OCI-LY3 (cell line): Measurements from ENCODE around the gene MCUB.
A peak's percentile ranks its signal among the peaks of the same experiment; 100 is the strongest.

Experiments
- H2AFZ ChIP-seq: fragments of 200-600, 300-600 bp; shearing (Covaris generic); 2 replicates; pipeline ENCODE4 v1.6.0; 2014; ENCODE audit warnings: antibody characterized with exemption, low read depth, low read length
- H3K27ac ChIP-seq: fragments of 200-600, 300-600 bp; sonication (generic); 2 replicates; pipeline ENCODE4 v1.5.1; 2014; ENCODE audit warnings: mild to moderate bottlenecking, low read length, moderate library complexity, mixed read lengths
- H3K27me3 ChIP-seq: fragments of 200-600, 300-600 bp; sonication (generic); 2 replicates; pipeline ENCODE4 v1.6.1; 2014; ENCODE audit warnings: low read depth, low read length, mixed read lengths
- H3K36me3 ChIP-seq: fragments of 200-600, 300-600 bp; sonication (generic); replicated peaks from 2 replicates; pipeline ENCODE3; 2014; ENCODE audit warnings: low read depth, low read length, mixed read lengths
- H3K4me1 ChIP-seq: fragments of 300-600, 200-600 bp; sonication (generic); 2 replicates; pipeline ENCODE4 v1.6.1; 2014; ENCODE audit warnings: low read length, mixed read lengths
- H3K4me2 ChIP-seq: fragments of 200-600, 300-600 bp; sonication (generic); 2 replicates; pipeline ENCODE4 v1.6.1; 2014; ENCODE audit warnings: low read length, mixed read lengths
- H3K4me3 ChIP-seq: fragments of 300-600, 200-600 bp; sonication (generic); 2 replicates; pipeline ENCODE4 v1.5.1; 2014; ENCODE audit warnings: antibody characterized with exemption, mild to moderate bottlenecking, low read length, moderate library complexity
- H3K79me2 ChIP-seq: fragments of 300-600, 200-600 bp; shearing (Covaris generic); 2 replicates; pipeline ENCODE4 v1.6.1; 2014; ENCODE audit warnings: mild to moderate bottlenecking, low read length, mixed read lengths
- H3K9ac ChIP-seq: fragments of 300-600, 200-600 bp; shearing (Covaris generic); 2 replicates; pipeline ENCODE4 v1.6.0; 2014; ENCODE audit warnings: mild to moderate bottlenecking, low read length, moderate library complexity
- H3K9me3 ChIP-seq: fragments of 200-600, 300-600 bp; shearing (Covaris generic); 2 replicates; pipeline ENCODE4 v1.6.1; 2014; ENCODE audit warnings: low read length, mixed read lengths; ENCODE audit not compliant: insufficient read depth
- H4K20me1 ChIP-seq: fragments of 200-600, 300-600 bp; sonication (generic); 2 replicates; pipeline ENCODE4 v1.6.1; 2016; ENCODE audit warnings: low read length, mixed read lengths; ENCODE audit not compliant: insufficient read depth
- EZH2phosphoT487 ChIP-seq: fragments of 200-600 bp; shearing (Covaris generic); IDR thresholded peaks from 2 replicates; pipeline ENCODE4 v1.6.1; 2018; ENCODE audit warnings: antibody characterized with exemption, mixed run types, low read depth
- TF ChIP-seq, protein P1 (sequence below): fragments of 200-600, 300-600 bp; sonication (generic); IDR thresholded peaks from 2 replicates; pipeline ENCODE4 v1.5.1; 2014; ENCODE audit warnings: antibody characterized with exemption, low read length, low read depth

The MCUB gene

DNA sequence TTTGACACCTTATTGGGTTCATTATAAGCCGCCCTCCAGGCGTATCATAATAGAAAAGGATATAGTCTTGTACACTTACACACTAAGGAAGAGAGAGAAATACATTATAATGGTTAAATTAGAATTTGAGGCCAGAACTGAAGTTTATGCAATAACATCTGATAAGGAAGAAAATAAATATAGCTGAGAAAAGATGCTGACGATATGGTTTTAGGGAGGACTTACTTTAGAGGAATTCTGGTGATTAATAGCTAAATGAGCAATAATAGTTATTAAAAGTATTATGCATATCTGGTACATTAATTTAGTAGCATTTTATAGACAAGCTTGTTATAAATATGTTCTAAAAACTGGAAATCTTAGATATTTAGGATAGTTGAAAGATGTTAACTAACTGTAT, 12.1 kb downstream of the MCUB start:
- H3K4me1 ChIP-seq: no peaks in the 10 kb centered on the region
- H3K27me3 ChIP-seq: no peaks in the 10 kb centered on the region
- no peaks in the 10 kb centered on the region; the same call in 1 of the 2 replicates for H4K20me1 ChIP-seq
- no peak overlapping the region for H2AFZ ChIP-seq
- H3K4me2 ChIP-seq: no peak overlapping the region
- no peaks in the 10 kb centered on the region for H3K79me2 ChIP-seq
- TF ChIP-seq, protein P1, sequence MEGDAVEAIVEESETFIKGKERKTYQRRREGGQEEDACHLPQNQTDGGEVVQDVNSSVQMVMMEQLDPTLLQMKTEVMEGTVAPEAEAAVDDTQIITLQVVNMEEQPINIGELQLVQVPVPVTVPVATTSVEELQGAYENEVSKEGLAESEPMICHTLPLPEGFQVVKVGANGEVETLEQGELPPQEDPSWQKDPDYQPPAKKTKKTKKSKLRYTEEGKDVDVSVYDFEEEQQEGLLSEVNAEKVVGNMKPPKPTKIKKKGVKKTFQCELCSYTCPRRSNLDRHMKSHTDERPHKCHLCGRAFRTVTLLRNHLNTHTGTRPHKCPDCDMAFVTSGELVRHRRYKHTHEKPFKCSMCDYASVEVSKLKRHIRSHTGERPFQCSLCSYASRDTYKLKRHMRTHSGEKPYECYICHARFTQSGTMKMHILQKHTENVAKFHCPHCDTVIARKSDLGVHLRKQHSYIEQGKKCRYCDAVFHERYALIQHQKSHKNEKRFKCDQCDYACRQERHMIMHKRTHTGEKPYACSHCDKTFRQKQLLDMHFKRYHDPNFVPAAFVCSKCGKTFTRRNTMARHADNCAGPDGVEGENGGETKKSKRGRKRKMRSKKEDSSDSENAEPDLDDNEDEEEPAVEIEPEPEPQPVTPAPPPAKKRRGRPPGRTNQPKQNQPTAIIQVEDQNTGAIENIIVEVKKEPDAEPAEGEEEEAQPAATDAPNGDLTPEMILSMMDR: no peak
- no peak for TF ChIP-seq EZH2phosphoT487
- H3K27ac ChIP-seq: no peak overlapping the region
- H3K4me3 ChIP-seq: no peak overlapping the region
- no peaks in the 10 kb centered on the region for H3K9me3 ChIP-seq
- no peaks in the 10 kb centered on the region for H3K36me3 ChIP-seq
- no peak overlapping the region for H3K9ac ChIP-seq

DNA sequence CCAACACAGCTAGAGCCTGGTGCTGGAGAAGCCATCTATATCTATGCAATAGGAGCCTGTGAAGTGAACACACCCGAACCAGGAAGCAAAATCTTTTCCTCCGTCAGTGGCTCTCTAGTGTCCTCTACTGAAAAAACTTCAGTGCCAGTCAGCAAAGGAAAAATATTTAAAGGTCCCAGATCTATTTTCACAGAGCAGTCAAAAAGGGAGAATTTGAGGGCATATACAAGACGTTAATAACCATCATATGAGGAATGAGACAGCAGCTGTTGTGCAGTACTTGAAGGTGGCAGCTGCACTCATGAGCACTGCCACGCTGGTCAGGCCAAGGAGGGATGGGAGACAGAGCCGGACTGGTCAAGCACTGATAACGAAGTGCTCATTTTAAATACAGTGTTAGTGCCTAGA, 14.4 kb downstream of the MCUB start:
- no peak overlapping the region for H3K27ac ChIP-seq
- no peaks in the 10 kb centered on the region for H3K4me1 ChIP-seq
- TF ChIP-seq, protein P1: peak; percentile 52
- no peak for TF ChIP-seq EZH2phosphoT487
- no peaks in the 10 kb centered on the region for H3K27me3 ChIP-seq
- H3K79me2 ChIP-seq: no peaks in the 10 kb centered on the region
- H3K4me3 ChIP-seq: no peak overlapping the region
- H3K9ac ChIP-seq: no peak overlapping the region
- no peaks in the 10 kb centered on the region; the same call in 1 of the 2 replicates for H4K20me1 ChIP-seq
- H3K4me2 ChIP-seq: peak overlapping the region; percentile 20; the same call in 1 of the 2 replicates
- H3K9me3 ChIP-seq: no peaks in the 10 kb centered on the region
- H2AFZ ChIP-seq: no peak overlapping the region
- no peaks in the 10 kb centered on the region for H3K36me3 ChIP-seq

DNA sequence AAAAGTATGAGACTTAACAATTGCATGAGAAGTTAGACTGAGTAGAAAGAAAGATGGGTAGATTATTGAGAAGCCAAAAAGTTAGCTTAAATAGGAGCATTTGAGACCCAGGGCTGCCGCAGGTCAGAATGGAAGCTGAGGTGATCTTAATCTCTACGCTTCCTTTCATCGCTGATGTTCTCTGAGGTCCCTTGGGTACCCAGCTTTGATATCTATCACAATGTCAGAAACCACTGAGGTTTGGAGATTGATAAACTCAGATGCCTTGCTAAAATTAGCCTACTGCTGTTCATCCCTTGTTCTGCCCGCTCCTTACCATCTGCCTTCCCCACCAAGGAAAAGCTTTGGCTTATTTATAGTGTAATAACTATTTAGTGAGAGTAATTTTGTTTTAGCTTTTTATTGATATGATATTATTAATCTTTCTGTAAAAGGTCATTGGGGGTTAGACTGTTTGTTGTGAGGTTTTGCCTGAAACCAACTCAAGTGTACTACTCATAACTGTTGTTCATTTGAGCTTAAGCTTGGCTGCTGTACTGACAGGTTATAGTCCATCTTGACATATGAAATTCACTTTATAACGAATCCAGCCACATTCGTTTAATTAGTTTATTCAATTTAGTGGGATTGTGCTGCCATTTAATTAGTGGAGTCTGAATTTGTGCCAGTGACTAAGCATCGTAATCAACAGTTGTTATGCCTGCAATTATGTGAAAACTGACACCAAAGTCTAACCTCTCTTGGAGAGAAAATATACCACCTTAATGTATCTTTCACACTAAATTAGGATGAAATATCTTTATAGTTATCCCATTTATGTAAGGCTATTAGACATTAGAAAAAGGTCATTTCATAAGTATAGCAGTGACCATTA, 15.1 kb downstream of the MCUB start:
- no peaks in the 10 kb centered on the region for H3K36me3 ChIP-seq
- H3K27ac ChIP-seq: no peak overlapping the region
- no peak overlapping the region for H3K4me2 ChIP-seq
- no peaks in the 10 kb centered on the region; the same call in 1 of the 2 replicates for H4K20me1 ChIP-seq
- no peaks in the 10 kb centered on the region for H3K4me1 ChIP-seq
- no peak overlapping the region for H3K4me3 ChIP-seq
- TF ChIP-seq, protein P1: no peak
- no peak for TF ChIP-seq EZH2phosphoT487
- H2AFZ ChIP-seq: no peak overlapping the region
- H3K9ac ChIP-seq: no peak overlapping the region
- no peaks in the 10 kb centered on the region for H3K79me2 ChIP-seq
- H3K9me3 ChIP-seq: no peaks in the 10 kb centered on the region
- no peaks in the 10 kb centered on the region for H3K27me3 ChIP-seq

DNA sequence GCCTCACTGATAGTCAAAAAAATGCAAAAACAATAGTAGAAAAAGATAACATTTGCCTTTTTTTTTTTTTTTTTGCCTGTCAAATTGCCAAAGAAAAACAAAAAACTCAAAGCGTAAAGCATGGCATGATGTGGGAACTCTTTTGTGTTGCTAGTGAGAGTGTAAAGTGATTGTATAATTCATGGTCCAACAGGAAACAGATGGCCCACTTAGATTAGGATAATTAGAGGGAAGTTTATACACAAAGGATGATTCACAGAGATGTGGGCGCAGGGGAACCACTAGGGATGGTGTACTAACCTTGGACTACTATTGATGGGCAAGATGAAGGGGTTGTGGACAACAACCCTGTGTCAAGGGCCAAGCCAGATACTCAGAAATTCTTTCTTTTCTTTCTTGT, 16.4 kb downstream of the MCUB start:
- no peaks in the 10 kb centered on the region for H4K20me1 ChIP-seq
- H3K27me3 ChIP-seq: no peaks in the 10 kb centered on the region
- H3K79me2 ChIP-seq: no peaks in the 10 kb centered on the region
- H3K9me3 ChIP-seq: no peaks in the 10 kb centered on the region
- no peaks in the 10 kb centered on the region for H3K36me3 ChIP-seq
- no peak overlapping the region for H3K4me3 ChIP-seq
- TF ChIP-seq EZH2phosphoT487: no peak
- TF ChIP-seq, protein P1: no peak
- H3K27ac ChIP-seq: no peak overlapping the region
- no peak overlapping the region for H2AFZ ChIP-seq
- H3K4me2 ChIP-seq: no peak overlapping the region
- no peak overlapping the region for H3K9ac ChIP-seq
- no peaks in the 10 kb centered on the region for H3K4me1 ChIP-seq
